Thyroid gland (tissue), 4 donors: ENCODE data around the gene CLIP3.

Source experiments
- POLR2A ChIP-seq, 2 donors: fragments of 450-650 bp; IDR thresholded peaks; one replicate each; pipeline ENCODE4 v1.6.1; 2017; ENCODE audit warnings: antibody characterized with exemption in 2 of 2, mild to moderate bottlenecking in 2 of 2, moderate library complexity in 1 of 2
- TF ChIP-seq, protein P1 (sequence below), 6 experiments: fragments of 200-600 bp in 3 of 6; fragments of 450-650 bp in 3 of 6; sonication (generic) in 3 of 6; IDR thresholded peaks; one replicate each; pipeline ENCODE4 v1.5.1; 2016 to 2019; ENCODE audit warnings: antibody characterized with exemption in 6 of 6, mild to moderate bottlenecking in 2 of 6, inconsistent platforms in 1 of 6, moderate library complexity in 1 of 6

- TF ChIP-seq, protein P1, sequence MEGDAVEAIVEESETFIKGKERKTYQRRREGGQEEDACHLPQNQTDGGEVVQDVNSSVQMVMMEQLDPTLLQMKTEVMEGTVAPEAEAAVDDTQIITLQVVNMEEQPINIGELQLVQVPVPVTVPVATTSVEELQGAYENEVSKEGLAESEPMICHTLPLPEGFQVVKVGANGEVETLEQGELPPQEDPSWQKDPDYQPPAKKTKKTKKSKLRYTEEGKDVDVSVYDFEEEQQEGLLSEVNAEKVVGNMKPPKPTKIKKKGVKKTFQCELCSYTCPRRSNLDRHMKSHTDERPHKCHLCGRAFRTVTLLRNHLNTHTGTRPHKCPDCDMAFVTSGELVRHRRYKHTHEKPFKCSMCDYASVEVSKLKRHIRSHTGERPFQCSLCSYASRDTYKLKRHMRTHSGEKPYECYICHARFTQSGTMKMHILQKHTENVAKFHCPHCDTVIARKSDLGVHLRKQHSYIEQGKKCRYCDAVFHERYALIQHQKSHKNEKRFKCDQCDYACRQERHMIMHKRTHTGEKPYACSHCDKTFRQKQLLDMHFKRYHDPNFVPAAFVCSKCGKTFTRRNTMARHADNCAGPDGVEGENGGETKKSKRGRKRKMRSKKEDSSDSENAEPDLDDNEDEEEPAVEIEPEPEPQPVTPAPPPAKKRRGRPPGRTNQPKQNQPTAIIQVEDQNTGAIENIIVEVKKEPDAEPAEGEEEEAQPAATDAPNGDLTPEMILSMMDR (IDR thresholded peaks at IDR 0.05): no peak
- TF ChIP-seq POLR2A (IDR thresholded peaks at IDR 0.05): no peak
Observed at GRCh38 chr19:36040495-36040894, 7.8 kb upstream of the CLIP3 start.
